MM.1S (cell line): ENCODE results near the gene LBX2.

Source experiments
- CTCF ChIP-seq: fragments of 300-600 bp; sonication (generic); IDR thresholded peaks from 2 replicates; pipeline ENCODE4 v1.5.1; 2016; ENCODE audit warnings: antibody characterized with exemption, low read length, mixed read lengths
- EZH2 ChIP-seq: fragments of 300-600 bp; sonication (generic); optimal IDR thresholded peaks from 2 replicates; pipeline ENCODE3; 2017; ENCODE audit warnings: low read depth, mild to moderate bottlenecking, antibody characterized with exemption, low read length, mixed read lengths
- EZH2phosphoT487 ChIP-seq: fragments of 300-600 bp; sonication (generic); IDR thresholded peaks from 2 replicates; pipeline ENCODE4 v1.6.1; 2018; ENCODE audit warnings: antibody characterized with exemption, low read length

GRCh38 chr2:74497777-74498499 is 1.5 kb downstream of the LBX2 start:
- TF ChIP-seq CTCF (no peak), EZH2 (no peak), EZH2phosphoT487 (no peak)
